Measurements from ENCODE around the gene ARID4A.

ARID4A gene

DNA sequence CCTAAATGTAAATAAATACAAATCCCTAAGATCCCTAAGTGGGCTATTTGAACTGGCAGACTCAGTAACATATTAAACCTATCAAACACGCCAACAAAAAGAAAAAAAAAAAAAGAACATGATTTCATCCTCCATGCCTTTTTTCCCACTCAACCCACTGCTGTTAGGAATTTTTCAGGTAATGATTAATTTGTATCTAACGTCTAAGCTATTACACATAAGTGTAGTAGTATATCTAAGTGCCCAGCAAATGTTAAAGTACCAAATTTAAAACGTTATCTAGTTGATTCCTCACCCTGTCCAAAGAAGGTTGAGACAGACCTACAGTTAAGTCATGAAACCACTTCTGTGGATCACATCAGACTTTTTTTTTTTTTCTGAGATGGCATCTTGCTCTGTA lies 16.4 kb upstream of the ARID4A start:
- TF ChIP-seq, protein P1, sequence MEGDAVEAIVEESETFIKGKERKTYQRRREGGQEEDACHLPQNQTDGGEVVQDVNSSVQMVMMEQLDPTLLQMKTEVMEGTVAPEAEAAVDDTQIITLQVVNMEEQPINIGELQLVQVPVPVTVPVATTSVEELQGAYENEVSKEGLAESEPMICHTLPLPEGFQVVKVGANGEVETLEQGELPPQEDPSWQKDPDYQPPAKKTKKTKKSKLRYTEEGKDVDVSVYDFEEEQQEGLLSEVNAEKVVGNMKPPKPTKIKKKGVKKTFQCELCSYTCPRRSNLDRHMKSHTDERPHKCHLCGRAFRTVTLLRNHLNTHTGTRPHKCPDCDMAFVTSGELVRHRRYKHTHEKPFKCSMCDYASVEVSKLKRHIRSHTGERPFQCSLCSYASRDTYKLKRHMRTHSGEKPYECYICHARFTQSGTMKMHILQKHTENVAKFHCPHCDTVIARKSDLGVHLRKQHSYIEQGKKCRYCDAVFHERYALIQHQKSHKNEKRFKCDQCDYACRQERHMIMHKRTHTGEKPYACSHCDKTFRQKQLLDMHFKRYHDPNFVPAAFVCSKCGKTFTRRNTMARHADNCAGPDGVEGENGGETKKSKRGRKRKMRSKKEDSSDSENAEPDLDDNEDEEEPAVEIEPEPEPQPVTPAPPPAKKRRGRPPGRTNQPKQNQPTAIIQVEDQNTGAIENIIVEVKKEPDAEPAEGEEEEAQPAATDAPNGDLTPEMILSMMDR (IDR thresholded peaks at IDR 0.05; ENCODE audit: low read depth, low read length, missing control alignments): no peak
- H3K4me3 ChIP-seq (ENCODE audit: low read depth, low read length): no peak overlapping the region
- DNase-seq (ENCODE audit: low read depth): no peak
- in situ Hi-C loops (cut with HindIII; ENCODE audit: low sequenced_read_pairs): no loop called here

- in situ Hi-C loops (cut with HindIII; ENCODE audit: low sequenced_read_pairs): no loop called here
- TF ChIP-seq, protein P1 (IDR thresholded peaks at IDR 0.05; ENCODE audit: low read depth, low read length, missing control alignments): no peak
- DNase-seq (ENCODE audit: low read depth): no peak
Measured at GRCh38 chr14:58282925-58283593, 15.3 kb upstream of the ARID4A start.

DNA sequence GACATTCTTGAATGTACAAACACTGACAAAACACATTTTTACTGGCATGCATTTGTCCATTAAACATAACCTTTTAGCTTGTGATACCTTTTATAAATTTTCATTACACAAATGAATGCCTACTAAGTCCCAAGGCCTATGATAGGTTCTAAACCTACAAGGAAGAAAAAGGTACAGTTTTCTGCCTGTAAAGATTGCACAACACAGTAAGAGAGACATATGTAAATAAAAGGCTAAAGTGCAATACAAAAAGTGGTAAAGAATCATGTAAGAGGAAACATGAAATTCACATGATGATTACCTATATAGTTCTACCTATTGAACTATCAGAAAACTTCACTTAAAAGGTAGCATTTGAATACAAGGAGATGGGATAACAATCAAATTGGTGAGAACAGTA lies 14.6 kb upstream of the ARID4A start:
- DNase-seq (ENCODE audit: low read depth): no peak
- in situ Hi-C loops (cut with HindIII; ENCODE audit: low sequenced_read_pairs): no loop called here
- H3K4me3 ChIP-seq (ENCODE audit: low read depth, low read length): no peak overlapping the region
- TF ChIP-seq, protein P1 (IDR thresholded peaks at IDR 0.05; ENCODE audit: low read depth, low read length, missing control alignments): no peak

More at GRCh38 chr14:58282925-58283593, 15.3 kb upstream of the ARID4A start:
- no peak overlapping the region for H3K4me3 ChIP-seq (ENCODE audit: low read depth, low read length)

DNA sequence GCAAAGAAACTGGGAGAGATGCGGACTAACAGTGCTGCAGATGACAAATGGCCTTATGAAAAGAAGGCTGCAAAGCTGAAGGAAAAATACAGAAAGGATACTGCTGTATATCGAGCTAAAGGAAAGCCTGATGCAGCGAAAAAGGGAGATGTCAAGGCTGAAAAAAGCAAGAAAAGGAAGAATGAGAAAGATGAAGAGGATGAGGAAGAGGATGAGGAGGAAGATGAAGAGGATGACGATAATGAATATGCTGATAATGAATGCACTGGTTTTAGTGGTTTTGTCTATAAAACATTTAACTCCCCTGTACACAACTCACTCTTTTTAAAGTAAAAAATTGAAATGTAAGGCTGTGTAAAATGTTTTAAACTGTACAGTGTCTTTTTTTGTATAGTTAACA lies 13.2 kb upstream of the ARID4A start:
- DNase-seq (ENCODE audit: low read depth): no peak
- in situ Hi-C loops (cut with HindIII; ENCODE audit: low sequenced_read_pairs): no loop called here
- TF ChIP-seq, protein P1 (IDR thresholded peaks at IDR 0.05; ENCODE audit: low read depth, low read length, missing control alignments): no peak
- H3K4me3 ChIP-seq (ENCODE audit: low read depth, low read length): no peak overlapping the region

- in situ Hi-C loops (cut with HindIII; ENCODE audit: low sequenced_read_pairs): no loop called here
- DNase-seq (ENCODE audit: low read depth): no peak
- TF ChIP-seq, protein P1 (IDR thresholded peaks at IDR 0.05; ENCODE audit: low read depth, low read length, missing control alignments): no peak
- no peak overlapping the region for H3K4me3 ChIP-seq (ENCODE audit: low read depth, low read length)
Measured at GRCh38 chr14:58287607-58288042, 10.7 kb upstream of the ARID4A start.

- H3K4me3 ChIP-seq (ENCODE audit: low read depth, low read length): no peak overlapping the region
- TF ChIP-seq, protein P1 (IDR thresholded peaks at IDR 0.05; ENCODE audit: low read depth, low read length, missing control alignments): no peak
- DNase-seq (ENCODE audit: low read depth): no peak
- in situ Hi-C loops (cut with HindIII; ENCODE audit: low sequenced_read_pairs): no loop called here
Measured at GRCh38 chr14:58288106-58288792, 10.1 kb upstream of the ARID4A start.

Data from astrocyte of the cerebellum (primary cell).